GM21737 (cell line): Measurements from ENCODE around the gene SNX1.
"Not testable (repeated sequence)": the region's sequence is repeated elsewhere in the genome, so short reads cannot be mapped to it uniquely, and the experiment has no call there.

Source experiments
- ATAC-seq: cut with Tn5 transposase; IDR thresholded peaks from one replicate; pipeline ENCODE4 v1.9.1; 2021; ENCODE audit warnings: mild to moderate bottlenecking, moderate library complexity; ENCODE audit not compliant: unreplicated experiment

Gene SNX1

DNA sequence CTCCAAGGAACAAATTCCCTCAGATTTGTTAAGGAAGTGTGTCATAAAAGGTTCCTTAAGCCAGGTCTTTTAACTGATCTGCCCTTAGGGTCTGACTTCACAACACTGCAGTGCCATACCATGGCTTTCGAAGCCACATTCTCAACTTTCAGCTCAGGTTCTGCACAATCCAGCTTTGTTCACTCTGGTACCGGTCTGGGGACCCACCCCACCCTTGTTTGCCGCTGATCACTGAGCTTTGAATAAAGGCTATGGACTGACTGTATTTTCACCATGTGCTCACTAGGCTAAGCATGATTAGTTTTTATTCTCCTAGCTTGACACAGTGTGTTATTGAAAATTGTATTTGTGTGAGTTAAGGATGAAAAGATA, 15.9 kb downstream of the SNX1 start:
- no peak for ATAC-seq

DNA sequence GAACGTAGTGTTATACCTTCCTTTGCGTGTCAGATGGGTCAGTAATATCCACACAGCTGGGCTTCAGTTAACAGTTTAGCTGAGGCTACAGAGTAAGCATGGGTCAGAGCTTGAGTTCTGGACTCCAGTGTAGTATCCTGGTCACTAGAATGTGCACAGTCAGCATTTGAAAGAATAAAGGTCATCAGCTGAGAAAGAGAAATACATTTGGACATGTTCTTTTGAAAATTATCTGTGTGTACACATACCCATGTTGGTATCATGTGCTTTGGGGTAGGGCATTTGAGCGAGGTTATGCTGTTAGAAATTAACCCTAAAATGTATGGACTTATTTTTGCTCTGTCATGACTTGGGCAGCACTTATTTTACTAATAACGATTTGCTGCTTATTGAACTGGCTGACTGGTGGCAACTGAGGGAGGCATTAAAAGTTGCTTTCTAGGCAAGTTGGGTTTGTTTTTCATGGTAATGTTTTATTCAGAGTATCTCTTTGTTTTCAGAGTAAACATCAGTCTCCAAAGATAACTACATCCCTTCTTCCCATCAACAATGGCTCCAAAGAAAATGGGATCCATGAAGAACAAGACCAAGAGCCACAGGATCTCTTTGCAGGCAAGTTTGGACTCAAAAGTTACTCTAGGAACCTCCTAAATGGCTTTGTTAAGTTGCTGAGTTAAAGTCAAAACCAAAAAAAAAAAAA, 16.4 kb downstream of the SNX1 start:
- no peak for ATAC-seq

DNA sequence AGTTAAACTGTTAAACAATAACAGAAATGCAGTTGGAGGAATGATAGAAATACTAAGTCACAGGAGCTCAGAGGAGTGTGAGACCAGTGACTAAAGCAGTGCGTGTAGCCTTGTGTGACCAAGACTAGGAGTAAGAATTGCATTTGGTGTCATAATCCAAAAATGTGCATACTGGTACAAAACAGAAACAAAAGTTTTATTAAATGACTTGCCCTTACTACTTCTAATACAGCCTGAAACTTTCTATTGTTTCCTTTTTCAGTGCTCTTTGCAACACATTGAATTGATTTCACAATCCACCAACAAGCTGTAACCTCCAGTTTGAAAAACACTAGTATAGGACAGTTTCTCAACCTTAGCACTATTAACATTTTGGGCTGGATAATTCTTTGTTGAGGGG, 17.1 kb downstream of the SNX1 start:
- no peak for ATAC-seq

DNA sequence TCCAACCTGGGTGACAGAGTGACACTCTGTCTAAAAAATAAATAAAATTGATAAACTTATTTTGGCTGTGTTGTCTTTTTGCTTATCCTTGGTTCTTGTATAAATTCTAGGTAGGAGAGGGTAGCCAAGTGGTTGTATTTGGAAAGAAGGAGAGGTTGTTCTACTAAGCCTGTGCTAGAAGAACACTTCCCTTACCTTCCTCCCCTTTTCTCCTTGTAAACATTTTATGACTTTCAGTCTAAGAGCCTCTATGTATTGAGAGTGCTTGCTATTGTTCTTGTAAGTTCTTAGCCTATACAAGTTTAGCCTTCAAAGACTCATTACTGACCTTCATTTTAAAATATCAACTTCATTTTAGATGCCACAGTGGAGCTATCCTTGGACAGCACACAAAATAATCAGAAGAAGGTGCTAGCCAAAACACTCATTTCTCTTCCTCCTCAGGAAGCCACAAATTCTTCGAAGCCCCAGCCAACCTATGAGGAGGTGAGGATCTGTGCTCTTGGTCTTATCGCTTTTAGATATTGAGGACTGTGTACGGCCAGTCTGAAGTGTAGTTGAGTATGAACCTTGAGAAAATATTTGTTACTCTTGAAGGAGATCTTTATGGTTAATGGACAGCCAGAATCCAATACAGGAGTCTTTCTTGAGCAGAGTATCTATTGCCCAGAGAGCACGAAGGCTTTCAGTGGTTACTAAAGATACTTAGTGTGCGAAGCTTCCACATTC, 22.1 kb downstream of the SNX1 start:
- ATAC-seq = no peak

DNA sequence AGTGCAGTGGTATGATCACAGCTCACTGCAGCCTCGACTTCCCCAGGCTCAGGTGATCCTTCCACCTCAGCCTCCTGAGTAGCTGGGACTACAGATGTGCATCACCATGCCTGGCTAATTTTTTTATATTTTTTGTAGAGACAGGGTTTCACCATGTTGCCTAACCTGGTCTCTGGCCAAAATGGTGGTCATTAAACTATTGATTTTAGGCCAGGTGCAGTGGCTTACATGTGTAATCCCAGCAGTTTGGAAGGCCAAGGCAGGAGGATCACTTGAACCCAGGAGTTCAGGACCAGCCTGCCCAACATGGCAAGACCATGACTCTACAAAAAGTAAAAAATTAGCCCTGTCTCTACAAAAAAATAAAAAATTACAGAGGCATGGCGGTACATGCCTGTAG, 24.5 kb downstream of the SNX1 start:
- not testable (repeated sequence) for ATAC-seq

DNA sequence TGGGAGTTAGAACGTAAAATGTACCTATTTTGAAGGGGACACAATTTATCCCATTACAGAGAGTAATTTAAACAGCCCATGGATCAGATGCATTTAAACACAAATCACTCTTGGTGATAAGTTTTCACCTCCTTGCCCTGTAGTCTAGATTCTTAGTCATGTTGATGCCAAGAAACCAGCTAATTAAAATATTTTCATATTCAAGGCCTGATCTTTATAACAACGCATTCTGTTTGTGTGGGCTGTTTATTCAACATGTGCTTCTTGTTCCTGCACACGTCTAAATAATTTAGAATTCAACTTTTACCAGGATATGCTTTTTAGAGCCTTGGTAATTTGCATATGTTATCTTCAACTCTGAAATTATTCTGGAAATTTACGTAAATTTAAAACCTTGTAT, 25.8 kb downstream of the SNX1 start:
- no peak for ATAC-seq

DNA sequence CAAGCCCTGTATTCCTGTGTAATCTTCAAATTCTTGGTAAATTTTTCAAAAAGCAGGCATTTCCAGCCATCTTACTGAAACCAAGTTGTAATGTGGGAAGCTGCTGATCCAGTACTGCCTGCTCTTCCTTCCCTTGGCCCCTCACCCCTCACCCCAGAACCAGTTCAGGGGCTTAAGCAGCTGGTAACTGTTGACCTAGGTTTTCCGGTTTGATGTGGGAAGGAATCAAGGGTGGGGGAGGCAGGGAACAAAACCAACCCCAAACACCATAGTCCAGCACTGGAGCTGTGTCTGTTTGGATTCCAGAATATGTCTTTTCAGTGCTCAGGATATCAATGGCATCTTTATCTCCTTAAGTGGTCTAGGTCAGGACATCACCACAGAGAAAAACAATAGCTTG, 26.7 kb downstream of the SNX1 start:
- ATAC-seq = no peak

DNA sequence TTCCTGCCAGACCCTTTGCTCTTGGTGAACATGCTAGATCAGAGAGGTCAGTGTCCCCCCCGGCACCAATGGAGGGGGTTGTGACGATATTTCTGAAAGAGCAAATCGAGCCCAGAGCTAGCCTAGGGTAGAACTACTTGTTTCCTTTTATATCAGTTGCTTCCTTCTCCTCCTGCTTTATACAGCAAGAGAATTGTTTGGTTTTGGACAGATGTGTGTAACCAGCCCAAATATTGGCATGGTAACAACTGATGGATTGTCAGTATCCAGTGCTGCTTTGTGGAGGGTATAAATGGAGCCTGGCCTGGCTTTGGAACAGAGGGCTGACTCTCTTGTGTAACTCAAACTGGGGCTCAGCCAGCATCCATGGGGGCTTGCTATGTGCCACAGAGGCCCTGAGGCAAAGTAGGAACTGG, 27.2 kb downstream of the SNX1 start:
- no peak for ATAC-seq

DNA sequence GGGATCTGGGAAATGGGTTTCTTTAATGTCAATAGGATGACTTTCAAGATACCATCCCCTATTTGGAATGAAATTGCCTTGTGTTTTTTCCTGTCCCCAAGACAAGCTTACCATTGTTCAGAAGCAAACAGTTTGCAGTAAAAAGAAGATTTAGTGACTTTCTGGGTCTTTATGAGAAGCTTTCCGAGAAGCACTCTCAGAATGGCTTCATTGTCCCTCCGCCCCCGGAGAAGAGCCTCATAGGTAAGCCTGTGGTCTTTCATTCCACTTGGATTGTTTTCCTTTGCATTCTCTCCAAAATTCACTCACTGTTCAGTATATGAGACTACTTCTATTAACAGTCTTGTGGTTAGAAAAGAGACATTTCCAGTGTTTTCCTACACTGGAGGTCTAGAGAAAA, 30.2 kb downstream of the SNX1 start:
- no peak for ATAC-seq

DNA sequence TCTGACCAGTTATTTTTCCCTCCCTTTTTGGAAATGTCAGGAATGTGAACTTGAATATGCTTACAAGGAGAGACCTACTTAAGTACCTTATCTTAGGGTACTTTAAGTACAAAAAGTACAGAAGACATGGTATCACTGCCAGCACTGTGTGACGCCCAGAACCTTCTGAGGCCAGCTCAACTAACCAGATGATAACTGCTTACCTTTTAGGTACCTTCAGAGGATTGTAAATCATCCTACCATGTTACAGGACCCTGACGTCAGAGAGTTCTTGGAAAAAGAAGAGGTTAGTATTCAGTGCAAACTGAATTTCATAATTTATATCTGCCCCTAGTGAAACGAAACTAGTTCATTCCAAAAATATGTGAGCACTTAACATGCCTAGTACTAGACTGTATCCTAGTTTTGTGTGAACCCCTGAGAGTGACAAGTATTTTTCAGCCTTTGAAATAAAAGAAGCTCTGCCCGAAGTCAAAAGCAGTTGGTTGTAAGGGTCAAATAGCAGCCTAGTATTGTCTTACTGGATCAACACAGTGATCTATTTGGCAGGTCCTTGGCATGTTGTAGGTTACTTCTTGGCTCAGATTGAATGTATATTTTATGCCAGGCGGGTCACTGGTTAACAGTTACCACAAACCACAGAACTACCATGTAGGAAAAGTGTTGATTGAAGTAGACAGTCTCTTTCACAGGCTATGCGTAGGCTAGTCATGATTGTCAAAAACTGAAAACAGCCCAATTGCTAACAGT, 31.9 kb downstream of the SNX1 start:
- ATAC-seq = no peak

DNA sequence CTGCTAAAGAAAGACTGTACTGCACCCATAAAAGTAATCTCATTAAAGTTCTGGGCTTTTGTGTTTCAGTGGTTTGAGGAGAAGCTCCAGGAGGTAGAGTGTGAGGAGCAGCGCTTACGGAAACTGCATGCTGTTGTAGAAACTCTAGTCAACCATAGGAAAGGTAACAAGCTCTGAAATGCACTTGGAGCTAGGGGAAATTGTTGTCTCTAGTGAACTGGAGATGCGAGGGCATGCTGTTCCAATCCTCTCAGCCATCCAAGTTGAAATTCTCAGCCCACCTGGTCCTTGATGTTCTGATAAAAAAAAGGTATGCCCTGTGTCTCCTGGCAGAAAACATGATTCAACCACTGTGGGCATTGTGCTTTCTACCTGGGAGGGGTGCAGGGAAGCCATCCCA, 34.4 kb downstream of the SNX1 start:
- ATAC-seq = no peak

DNA sequence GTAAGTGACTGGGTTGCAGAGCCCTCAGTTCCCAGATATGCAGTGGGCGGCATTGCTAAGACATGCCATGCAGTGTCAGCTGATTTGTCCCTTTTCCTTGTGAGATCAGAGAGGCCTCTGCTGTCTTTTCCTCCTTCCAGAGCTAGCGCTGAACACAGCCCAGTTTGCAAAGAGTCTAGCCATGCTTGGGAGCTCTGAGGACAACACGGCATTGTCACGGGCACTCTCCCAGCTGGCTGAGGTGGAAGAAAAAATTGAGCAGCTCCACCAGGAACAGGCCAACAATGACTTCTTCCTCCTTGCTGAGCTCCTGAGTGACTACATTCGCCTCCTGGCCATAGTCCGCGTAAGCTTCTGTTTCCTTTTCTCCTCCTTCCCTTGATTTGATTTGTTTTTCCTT, 35.8 kb downstream of the SNX1 start:
- ATAC-seq = no peak

DNA sequence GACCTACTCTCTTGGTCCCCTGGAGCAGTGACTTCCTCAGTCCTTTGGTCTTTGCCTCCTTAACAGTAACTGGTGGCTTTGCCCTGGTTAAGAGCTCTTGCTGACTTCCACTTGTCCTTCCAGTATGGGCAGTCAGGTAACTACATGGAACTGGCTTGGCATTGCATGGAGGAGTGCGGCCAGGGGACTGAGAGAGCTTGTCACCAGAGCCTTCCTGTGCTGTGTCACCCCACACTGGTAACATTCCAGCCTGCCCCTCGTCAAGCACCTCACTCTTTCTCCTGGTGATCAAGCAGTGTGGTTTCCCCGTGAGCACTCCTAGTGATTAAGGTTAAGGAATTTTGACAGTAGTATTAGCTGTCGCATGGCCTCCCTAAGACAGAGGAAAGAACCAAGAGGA, 36.4 kb downstream of the SNX1 start:
- ATAC-seq = no peak

DNA sequence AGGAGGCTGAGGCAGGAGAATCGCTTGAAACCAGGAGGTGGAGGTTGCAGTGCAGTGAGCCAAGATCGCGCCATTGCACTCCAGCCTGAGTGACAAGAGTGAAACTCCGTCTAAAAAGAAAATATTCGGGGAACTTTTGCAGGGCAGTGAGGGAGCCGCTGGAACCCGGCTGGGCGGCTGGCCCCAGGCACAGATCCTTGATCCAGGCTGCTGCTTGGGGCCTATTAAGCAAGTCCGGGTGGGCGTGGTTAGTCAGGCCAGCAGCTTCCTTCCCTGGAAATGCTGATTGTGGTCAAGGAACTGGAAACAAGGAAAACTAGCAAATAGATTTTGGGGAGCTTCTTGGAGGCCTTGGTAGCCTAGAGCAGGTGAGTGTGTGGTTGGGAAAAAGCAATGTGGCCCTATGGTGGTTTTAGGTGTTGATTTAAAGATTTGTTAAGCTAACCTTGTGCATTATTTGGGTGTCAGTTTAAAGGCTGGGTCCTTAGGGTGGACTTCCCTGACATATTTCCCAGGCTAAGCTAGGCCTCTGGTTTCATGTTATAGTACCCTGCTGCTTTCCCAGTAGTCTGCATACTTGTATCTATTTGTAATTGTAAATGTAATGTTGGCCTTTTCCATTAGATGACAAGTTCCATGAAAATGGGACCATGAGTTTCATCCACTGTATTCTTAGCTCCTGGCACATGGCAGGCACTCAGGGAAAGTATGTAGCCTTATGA, 38.0 kb downstream of the SNX1 start:
- no peak for ATAC-seq

DNA sequence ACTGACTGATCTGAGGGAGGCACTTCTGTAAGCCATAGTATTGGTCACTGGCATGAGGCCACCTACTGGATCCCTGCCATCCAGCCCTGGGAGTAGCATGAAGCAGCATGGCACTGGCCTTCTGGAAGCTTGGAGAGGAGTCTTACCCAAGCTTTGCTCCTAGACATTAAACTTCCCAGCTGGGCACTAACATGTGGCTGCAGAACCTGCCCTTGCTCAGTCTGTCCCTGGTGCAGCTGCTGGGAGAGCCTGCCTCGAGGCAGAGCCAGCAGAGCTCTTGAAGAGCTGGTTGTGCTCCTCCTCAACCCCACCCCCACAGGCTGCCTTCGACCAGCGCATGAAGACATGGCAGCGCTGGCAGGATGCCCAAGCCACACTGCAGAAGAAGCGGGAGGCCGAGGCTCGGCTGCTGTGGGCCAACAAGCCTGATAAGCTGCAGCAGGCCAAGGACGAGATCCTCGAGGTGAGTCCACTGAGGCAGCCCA, 38.6 kb downstream of the SNX1 start:
- no peak for ATAC-seq

DNA sequence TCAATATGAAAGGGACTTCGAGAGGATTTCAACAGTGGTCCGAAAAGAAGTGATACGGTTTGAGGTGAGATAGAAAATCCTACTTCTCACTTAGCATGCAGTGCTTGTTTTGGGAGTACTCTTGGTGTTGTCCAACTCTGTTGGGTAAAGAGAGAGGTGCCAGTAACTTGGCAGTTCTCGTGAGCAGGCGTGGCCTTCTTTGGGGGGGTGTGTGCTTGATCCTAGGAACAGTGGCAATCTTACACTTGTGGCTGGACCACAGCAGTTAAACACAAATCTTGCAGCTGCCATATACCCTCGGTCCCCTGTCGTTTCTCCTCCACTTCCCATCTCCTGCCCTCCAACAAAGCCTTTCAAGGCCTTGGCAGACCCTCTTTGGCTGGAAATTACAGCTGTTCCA, 40.6 kb downstream of the SNX1 start:
- ATAC-seq = no peak

DNA sequence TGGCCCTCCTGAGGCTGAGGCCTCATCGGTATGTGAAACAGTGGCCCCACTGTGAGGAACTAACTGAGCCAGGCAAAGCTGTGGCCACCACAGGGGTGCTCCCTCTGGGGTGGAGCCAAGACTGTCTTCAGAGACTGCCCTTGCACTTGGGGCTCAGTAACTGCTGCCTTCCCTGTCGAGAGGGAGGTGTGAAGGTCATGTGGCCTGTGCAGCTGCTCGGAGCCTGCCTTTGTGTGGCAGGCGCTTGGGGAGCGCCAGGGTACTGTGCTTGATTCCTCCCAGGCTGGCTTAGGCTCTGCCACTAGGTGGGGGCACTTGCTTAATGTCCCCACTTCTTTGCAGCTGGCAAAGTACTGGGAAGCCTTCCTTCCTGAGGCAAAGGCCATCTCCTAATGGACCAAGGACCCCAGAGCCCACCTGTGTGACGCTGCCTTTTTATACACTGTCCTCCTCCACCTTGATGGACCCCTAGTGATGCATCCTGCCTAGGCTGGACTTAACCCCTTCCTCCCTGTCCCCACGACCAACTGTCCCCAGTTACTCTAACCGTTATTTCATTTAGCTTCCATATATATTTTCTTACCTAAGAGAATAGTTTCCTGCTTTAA, 41.5 kb downstream of the SNX1 start:
- no peak for ATAC-seq

DNA sequence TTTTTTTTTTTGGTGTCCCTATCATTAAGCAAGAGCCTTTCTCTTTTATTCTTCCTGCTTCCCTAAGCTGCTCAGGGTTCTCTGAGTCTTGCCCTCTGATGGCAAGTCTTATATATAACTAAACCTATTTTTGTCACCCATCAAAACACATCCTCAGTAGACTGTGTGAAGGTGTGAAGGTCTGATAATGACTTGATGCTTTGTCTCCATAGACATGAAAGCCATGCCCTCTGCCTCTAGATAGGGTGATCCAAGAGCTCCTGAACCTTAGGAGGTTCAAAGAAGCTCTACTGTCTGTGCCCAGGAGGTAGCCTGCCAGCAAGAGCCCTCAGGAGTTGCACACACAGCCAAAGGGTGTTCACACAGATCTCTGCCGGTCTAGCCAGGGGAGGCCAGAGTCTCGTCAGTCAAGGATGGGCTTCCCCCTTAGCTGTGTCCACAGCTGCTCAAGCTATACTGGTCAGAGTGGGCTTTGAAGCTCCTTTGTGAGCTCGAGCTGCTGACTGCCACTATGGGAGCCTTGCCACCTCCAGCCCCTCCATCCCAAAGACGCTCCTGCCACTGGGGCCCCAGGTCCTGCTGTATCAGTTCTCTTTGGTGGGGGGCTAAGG, 42.7 kb downstream of the SNX1 start:
- no peak for ATAC-seq

DNA sequence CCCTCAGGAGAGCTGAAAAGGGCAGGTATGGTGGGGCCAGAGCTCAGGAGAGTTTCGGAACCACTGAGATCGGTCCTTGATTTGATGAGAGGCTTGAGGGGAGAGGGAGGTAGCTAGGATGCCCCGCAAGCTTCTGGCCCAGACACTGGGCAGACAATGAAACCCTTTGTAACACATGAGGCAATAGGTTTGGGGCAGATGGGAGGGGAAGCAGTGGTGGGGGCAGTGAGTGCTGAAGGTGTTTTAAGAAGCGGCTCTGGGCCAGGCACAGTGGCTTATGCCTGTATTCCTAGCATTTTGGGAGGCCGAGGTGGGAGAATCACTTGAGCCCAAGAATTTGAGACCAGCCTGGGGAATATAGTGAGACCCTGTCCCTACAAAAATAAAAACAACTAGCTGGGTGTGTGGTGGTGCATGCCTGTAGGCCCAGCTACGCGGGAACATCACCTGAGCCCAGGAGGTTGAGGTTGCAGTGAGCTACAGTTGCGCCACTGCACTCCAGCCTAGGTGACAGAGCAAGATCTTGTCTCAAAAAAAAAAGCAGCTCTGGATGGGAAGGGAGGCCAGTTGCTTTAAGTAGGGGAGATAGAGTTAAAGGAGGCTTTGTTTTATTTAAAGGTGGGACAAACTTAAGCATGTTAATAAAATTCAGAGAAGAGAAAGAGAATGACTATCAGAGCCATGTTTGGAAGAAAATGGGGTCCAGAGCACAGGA, 46.2 kb downstream of the SNX1 start:
- no peak for ATAC-seq

DNA sequence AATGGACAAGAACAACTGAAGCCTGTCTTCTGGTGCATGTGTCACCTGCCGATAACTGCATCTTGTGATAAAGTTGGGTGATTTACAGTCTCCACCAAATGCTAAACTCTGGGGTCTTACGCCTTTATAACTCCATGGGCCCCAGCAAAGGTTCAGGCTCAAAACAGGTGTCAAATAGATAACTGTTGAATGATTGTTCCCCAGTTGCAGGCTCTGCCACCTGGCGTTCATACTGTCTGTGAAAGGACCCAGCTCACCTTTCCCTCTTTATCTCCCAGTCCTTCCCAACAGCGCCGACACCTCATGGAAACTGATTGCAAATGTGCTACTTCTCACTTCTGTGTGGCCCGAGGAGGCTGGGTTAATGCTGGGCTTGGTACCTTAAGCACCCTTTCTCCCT, 47.5 kb downstream of the SNX1 start:
- ATAC-seq = no peak
